ENCODE data around the gene DUS1L.

GRCh38 chr17:82056729-82057621 lies 8.6 kb downstream of the DUS1L start:
- TF ChIP-seq CTCF (IDR thresholded peaks at IDR 0.05; ENCODE audit: low read depth, low read length): no peak
- no peak for TF ChIP-seq EZH2phosphoT487 (IDR thresholded peaks at IDR 0.05; ENCODE audit: low read depth)
